NCI-H2107 treated with DMSO at 0.1 percent for 48 hours (cell line): ENCODE data around the gene CMC1.

Source experiments
- DNase-seq: peaks from one replicate; lab custom pipeline; 2025; ENCODE audit not compliant: unreplicated experiment; lab: John Stamatoyannopoulos, UW

CMC1 gene

DNA sequence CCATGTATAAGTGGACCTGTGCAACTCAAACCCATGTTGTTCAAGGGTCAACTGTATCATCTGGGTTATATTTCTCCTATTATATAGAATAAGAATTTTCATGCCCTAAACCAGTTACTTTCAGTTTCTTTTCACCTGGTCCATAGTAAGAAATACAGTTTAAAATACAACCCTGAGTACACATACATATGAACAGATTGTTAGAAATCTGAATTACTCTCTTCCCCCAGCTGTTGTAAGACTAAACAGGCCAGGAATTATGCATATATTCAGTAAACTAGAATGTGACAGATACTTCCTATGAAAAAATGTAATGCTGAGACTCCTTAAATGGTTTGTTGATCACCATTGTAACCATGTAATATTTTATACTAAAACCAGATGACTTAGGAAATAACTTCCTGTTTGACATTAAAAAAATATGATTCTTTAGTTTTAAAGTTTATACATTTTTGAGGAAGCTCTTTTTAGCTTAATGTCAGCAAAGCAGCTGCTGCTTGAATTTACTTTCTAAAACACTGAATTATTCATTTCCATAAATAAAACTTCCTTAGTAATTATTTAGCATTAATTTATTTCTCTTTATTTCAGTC, 54.6 kb downstream of the CMC1 start:
- DNase-seq, result no peak

DNA sequence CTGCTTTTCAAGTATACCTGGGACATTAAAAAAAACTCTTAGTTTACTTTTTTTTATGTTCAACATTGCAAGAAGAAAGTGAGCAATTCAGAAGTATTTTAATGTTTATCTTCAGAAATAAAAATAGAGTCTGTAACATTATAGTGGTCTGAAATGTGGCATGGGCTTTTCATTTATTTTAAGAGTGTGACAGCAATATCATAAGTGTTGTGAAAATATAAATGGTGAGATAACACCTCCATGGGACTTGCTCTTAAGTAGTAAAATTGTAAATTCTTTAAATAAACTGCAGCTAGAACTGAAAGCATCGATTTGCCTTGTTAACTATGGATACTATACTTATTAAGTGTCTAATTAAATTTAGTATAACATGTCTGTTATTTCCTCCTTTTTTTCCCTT, 58.3 kb downstream of the CMC1 start:
- DNase-seq, result no peak

- no peak for DNase-seq
Measured at GRCh38 chr3:28300345-28300962, 59.0 kb downstream of the CMC1 start.

GRCh38 chr3:28301688-28302087, 60.3 kb downstream of the CMC1 start:
- no peak for DNase-seq

GRCh38 chr3:28308196-28308595, 66.8 kb downstream of the CMC1 start:
- no peak for DNase-seq

GRCh38 chr3:28315711-28316110, 74.3 kb downstream of the CMC1 start:
- DNase-seq, result no peak

DNA sequence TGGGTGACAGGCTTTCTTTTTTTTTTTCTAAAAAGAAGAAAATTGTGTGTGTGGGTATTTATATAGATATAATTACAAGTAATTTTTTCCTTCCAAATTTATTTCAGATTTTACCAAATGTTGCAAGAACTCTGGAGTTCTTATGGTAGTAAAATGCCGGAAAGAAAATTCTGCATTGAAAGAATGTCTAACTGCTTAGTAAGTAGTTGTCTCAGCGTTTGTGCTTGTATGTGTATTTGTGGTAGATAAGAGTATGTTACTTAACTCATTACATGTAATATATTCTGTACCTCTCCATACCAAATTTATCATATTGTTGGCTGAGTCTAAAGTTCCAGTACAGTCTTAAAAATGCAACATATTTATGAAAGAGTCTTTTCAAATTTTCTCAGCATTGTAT, 74.8 kb downstream of the CMC1 start:
- no peak for DNase-seq

GRCh38 chr3:28317438-28318022, 76.1 kb downstream of the CMC1 start:
- DNase-seq, result peak; percentile 14

DNA sequence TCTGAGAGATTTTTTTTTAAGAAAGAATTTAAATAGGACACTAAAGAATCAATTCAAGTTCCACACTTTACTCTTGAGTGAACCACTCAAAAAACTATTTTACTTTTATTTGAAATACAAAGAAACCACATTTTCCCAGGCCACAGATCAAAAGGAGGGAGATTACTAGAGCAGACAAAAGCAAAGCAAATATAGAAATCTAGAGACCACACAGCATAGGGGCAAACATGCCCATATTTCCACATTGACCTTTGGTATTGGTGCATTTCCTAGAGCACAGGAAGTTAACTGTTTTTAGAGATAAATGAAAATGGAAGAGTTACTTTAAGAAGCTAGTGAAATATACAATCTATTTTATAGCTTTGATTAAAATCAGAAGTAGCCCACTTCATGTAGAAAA, 79.6 kb downstream of the CMC1 start:
- DNase-seq, result no peak

GRCh38 chr3:28322464-28322863, 81.0 kb downstream of the CMC1 start:
- DNase-seq, result no peak

- DNase-seq, result no peak
Measured at GRCh38 chr3:28326458-28326926, 85.1 kb downstream of the CMC1 start.

DNA sequence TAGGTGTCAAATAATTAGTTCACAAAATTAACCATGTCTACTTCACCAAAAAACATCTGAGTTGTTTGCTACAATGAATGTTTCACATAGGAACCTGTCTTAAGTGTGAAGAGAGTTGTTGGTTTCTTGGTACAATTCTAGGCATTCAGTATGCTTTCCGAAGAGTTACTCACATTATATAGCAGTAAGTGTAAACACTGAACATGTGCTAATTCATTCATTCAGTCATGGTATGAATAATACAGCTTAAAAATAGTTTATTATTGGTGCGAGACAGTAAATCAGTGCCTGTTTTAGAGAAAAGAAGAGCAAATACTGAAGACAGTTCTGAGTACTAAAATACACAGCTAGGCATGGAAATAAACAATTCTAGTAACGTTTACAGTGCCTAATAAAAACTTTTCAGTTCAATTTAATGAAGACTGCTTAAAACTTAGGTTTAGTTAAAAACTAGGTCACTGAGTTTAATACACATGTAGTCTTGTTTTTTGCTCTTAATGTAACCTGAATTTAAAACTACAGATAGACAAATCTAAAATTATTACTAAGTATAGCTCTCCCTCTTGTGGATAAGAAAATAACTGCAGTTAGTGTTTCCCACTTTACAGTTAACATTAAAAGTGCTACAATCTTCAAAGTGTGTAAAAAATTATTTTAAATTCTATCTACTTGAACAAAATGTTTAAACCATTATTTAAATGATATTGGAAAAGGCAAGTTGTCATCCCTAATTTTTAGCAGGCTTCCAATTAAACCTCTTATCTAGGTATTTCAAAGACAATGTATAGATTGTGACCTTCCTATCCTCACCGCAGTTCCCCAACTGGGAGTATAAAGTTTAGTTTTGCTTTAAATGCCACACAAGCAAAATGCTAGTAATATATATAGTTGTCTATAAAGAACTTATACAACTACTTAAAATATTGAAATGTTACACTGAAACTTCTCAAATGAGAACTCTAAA, 87.1 kb downstream of the CMC1 start:
- no peak for DNase-seq

- no peak for DNase-seq
Measured at GRCh38 chr3:28334552-28334951, 93.1 kb downstream of the CMC1 start.

- no peak for DNase-seq
Measured at GRCh38 chr3:28335246-28335645, 93.8 kb downstream of the CMC1 start.

- DNase-seq, result no peak
Measured at GRCh38 chr3:28337230-28337629, 95.8 kb downstream of the CMC1 start.

DNA sequence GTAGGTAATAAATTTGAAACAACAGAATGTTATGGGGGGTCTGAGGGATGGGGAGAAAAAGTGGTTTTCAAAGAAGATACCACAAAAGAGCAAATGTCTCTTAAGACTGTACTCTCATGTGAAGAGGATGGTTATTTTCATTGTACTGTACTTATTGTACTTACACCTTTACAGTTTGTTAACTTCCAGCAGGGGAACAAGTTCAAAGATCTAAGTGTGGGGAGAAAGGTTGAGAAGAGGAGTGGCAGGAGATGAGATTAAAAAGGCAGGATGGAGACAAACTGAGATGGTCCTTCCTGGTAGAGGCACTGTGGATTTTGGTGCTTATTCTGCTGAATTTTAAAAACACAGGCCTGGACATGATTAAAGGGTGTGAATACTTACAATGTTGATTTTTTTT, 101.7 kb downstream of the CMC1 start:
- no peak for DNase-seq

DNA sequence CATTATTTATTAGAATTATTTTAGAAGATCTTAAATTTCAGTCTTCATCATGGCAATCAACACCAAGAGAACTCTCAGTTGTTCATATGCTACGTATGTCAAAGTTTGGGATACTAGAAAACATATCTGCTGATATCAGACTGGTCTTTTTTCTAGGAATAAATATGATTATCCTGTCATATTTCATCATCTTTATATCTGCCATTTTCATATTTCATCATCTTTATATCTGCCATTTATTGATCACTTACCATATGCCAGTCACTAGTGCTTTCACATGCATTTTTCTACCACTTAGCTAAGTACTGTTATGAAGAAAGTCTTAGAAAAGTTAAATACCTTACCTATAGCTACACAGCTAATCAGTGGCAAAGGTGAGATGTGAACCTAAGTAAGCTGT, 104.3 kb downstream of the CMC1 start:
- DNase-seq, result no peak

GRCh38 chr3:28347374-28348264, 106.2 kb downstream of the CMC1 start:
- DNase-seq, result no peak

- no peak for DNase-seq
Measured at GRCh38 chr3:28348265-28348628, 106.8 kb downstream of the CMC1 start.

- DNase-seq, result peak; percentile 48
Measured at GRCh38 chr3:28348629-28349468, 107.4 kb downstream of the CMC1 start, which contains the start of the genes AZI2 and ZCWPW2. Gene AZI2 (minus strand): TSS chr3:28348824. CDS start chr3:28340617, 8,207 bp downstream. Gene ZCWPW2 (plus strand): TSS chr3:28348721. CDS start chr3:28413069, 64,348 bp downstream.
